Type B pancreatic cell (in vitro differentiated cells): Measurements from ENCODE around the gene HOXB5. TPM values are rescaled to one million over a fixed set of nuclear protein-coding genes. Genes with fewer than 3 reads are reported as not detected.

Experiments
- DNase-seq: peaks from one replicate; pipeline ENCODE4 v3.0.0; 2021; ENCODE audit warnings: mixed read lengths; ENCODE audit not compliant: unreplicated experiment; ENCODE audit errors: extremely low spot score
- H3K27ac Mint-ChIP-seq: 2 replicates; pipeline ENCODE4 v1.8.0; 2021; ENCODE audit warnings: mild to moderate bottlenecking, mixed read lengths
- H3K27me3 Mint-ChIP-seq: 2 replicates; pipeline ENCODE4 v1.8.0; 2021; ENCODE audit warnings: mixed read lengths
- H3K36me3 Mint-ChIP-seq: 2 replicates; pipeline ENCODE4 v1.8.0; 2021; ENCODE audit warnings: mixed read lengths
- H3K4me1 Mint-ChIP-seq: one replicate; pipeline ENCODE4 v1.8.0; 2021; ENCODE audit warnings: mixed read lengths; ENCODE audit not compliant: unreplicated experiment
- H3K4me3 Mint-ChIP-seq: 2 replicates; pipeline ENCODE4 v1.8.0; 2021; ENCODE audit warnings: mild to moderate bottlenecking, mixed read lengths
- H3K9me3 Mint-ChIP-seq: 2 replicates; pipeline ENCODE4 v1.8.0; 2021; ENCODE audit warnings: mixed read lengths
- CTCF ChIP-seq: fragments of 200-600 bp; sonication (generic); conservative IDR thresholded peaks from 2 replicates; pipeline ENCODE4 v1.5.0; 2021; ENCODE audit warnings: antibody characterized with exemption, mild to moderate bottlenecking
- long read RNA-seq: library from polyadenylated mRNA; unstranded; transcript quantifications from one replicate; pipeline ENCODE4 v2.0.0, GENCODE V29; 2020
- total RNA-seq: library from RNA; stranded (reverse); gene quantifications from 2 replicates; pipeline ENCODE4 v1.2.1, GENCODE V29; 2021; ENCODE audit warnings: low replicate concordance

The HOXB5 gene
- 10.1 and 20.8 TPM in 2 replicates for total RNA-seq
- long read RNA-seq, partial matches to known transcripts, result 0 of 6 reads
- long read RNA-seq, other reads (novel, unspliced or antisense), result 2 of 6 reads

GRCh38 chr17:48593126-48593829 is at the start of gene HOXB5:
TSS of gene HOXB5 (minus strand) at chr17:48593779. CDS start at chr17:48593682, 97 bp downstream.
- peak within 1 kb of the TSS; percentile 91 for H3K4me3 Mint-ChIP-seq
- peaks cover 94% of the 10 kb centered on the region for H3K27me3 Mint-ChIP-seq
- peaks cover 54% of the 10 kb centered on the region for H3K4me1 Mint-ChIP-seq
- TF ChIP-seq CTCF, result no peak
- no peaks in the 10 kb centered on the region for H3K9me3 Mint-ChIP-seq
- H3K36me3 Mint-ChIP-seq, result peaks cover 26% of the 10 kb centered on the region
- no peak for DNase-seq
- peak within 1 kb of the TSS; percentile 97 for H3K27ac Mint-ChIP-seq

- Mint-ChIP-seq H3K4me3 (no peak overlapping the region), H3K27ac (no peak overlapping the region)
- no peak for DNase-seq
Observed at GRCh38 chr17:48642843-48643696, 49.5 kb upstream of the HOXB5 start.

DNA sequence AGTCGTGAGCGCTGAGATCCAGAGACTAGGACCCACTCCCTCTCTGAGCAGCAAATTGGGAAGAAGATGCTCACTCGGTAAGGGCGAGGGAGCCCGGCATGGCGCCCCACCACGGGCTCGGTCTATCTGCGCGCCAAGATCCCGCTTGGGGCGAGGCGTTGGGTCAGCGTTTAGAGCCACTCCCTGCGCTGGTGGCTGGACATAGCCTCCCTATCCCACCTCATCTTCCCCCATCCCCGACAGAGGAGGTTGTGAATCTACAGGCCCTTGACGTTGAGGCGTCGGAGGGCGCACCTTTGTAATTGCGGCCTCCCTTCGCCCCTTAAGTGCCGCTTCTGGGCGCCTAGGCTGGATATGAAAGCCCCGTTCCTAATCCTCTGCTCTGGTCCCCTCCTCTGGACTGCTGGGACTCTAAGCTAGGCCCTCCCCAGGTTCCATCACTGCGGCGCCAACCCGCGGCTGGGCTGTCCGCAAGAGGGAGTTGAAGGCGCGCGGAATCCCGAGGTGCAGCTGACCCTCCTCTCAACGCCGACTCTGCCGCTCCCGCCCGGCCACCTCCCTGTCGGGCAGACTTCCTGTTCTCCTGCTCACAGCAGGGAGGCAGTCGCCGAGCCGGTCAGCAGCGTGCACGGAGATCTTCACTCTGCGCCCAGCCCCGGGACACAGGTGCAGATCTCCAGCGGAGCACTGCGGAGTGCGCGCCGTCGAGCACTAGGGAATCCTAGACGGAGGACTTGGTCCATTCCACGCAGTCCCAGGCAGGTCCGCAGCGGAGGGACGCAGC is 48.7 kb upstream of the HOXB5 start:
- H3K9me3 Mint-ChIP-seq, result no peaks in the 10 kb centered on the region
- TF ChIP-seq CTCF, result no peak
- no peak for DNase-seq
- H3K27ac Mint-ChIP-seq, result peak overlapping the region; percentile 44
- H3K27me3 Mint-ChIP-seq, result peaks cover 96% of the 10 kb centered on the region
- no peak overlapping the region for H3K4me3 Mint-ChIP-seq
- H3K4me1 Mint-ChIP-seq, result peaks cover 4% of the 10 kb centered on the region
- no peaks in the 10 kb centered on the region for H3K36me3 Mint-ChIP-seq

More at GRCh38 chr17:48642843-48643696, 49.5 kb upstream of the HOXB5 start:
- H3K9me3 Mint-ChIP-seq, result no peaks in the 10 kb centered on the region
- no peaks in the 10 kb centered on the region for H3K36me3 Mint-ChIP-seq
- TF ChIP-seq CTCF, result no peak
- H3K4me1 Mint-ChIP-seq, result peaks cover 4% of the 10 kb centered on the region
- peaks cover 96% of the 10 kb centered on the region for H3K27me3 Mint-ChIP-seq

- DNase-seq, result no peak
- Mint-ChIP-seq H3K27ac (peak overlapping the region; percentile 44), H3K4me1 (no peaks in the 10 kb centered on the region), H3K9me3 (no peaks in the 10 kb centered on the region), H3K36me3 (no peaks in the 10 kb centered on the region), H3K27me3 (peaks cover 98% of the 10 kb centered on the region), H3K4me3 (no peak overlapping the region)
- no peak for TF ChIP-seq CTCF
Observed at GRCh38 chr17:48641541-48642058, 48.0 kb upstream of the HOXB5 start.

- H3K4me3 Mint-ChIP-seq, result no peak overlapping the region
- H3K27me3 Mint-ChIP-seq, result peaks cover 100% of the 10 kb centered on the region
- no peak for TF ChIP-seq CTCF
- no peak overlapping the region for H3K27ac Mint-ChIP-seq
- no peaks in the 10 kb centered on the region for H3K9me3 Mint-ChIP-seq
- no peaks in the 10 kb centered on the region for H3K36me3 Mint-ChIP-seq
- no peak for DNase-seq
- no peaks in the 10 kb centered on the region for H3K4me1 Mint-ChIP-seq
Observed at GRCh38 chr17:48640858-48641180, 47.2 kb upstream of the HOXB5 start.
